Kidney (tissue), 14 donors: ENCODE measurements around the gene SUMF1. TPM values are rescaled to one million over a fixed set of nuclear protein-coding genes. Genes with fewer than 3 reads are reported as not detected.

Experiments used
- DNase-seq, 5 donors: peaks; one replicate each; pipeline ENCODE4 v3.0.0-alpha.2; 2013 to 2020
- FAIRE-seq: peaks from 2 replicates; lab custom pipeline; 2012; peaks lifted over from hg19 to GRCh38; lab: Jason Lieb, UNC
- H3K27ac ChIP-seq, 2 donors: one replicate each; pipeline ENCODE4 v1.7.0; 2013; ENCODE audit warnings: low read depth in 2 of 2, low read length in 2 of 2, inconsistent platforms in 1 of 2
- H3K27me3 ChIP-seq: one replicate; pipeline ENCODE4 v1.7.1; 2013; ENCODE audit warnings: low read length, inconsistent platforms; ENCODE audit not compliant: control insufficient read depth, insufficient read depth
- H3K36me3 ChIP-seq, 3 donors: one replicate each; pipeline versions ENCODE4 v1.7.0 to v1.7.1; 2013; ENCODE audit warnings: low read length in 3 of 3, control low read depth in 1 of 3, inconsistent platforms in 1 of 3; ENCODE audit not compliant: insufficient read depth in 3 of 3, control insufficient read depth in 2 of 3
- H3K4me1 ChIP-seq, 3 donors: one replicate each; pipeline versions ENCODE4 v1.7.0 to v1.7.1; 2013; ENCODE audit warnings: low read length in 3 of 3, inconsistent platforms in 1 of 3, low read depth in 1 of 3; ENCODE audit not compliant: control insufficient read depth in 2 of 3, insufficient read depth in 2 of 3
- H3K4me3 ChIP-seq, 3 donors: one replicate each; pipeline versions ENCODE4 v1.7.0 to v1.8.1; 2013; ENCODE audit warnings: low read length in 3 of 3, control low read depth in 1 of 3, inconsistent platforms in 1 of 3
- H3K9ac ChIP-seq, 3 donors: one replicate each; pipeline versions ENCODE4 v1.7.0 to v1.7.1; 2013; ENCODE audit warnings: low read length in 3 of 3, control low read depth in 1 of 3, inconsistent platforms in 1 of 3
- H3K9me3 ChIP-seq, 3 donors: one replicate each; pipeline versions ENCODE4 v1.7.0 to v1.7.1; 2013; ENCODE audit warnings: low read length in 3 of 3, control low read depth in 1 of 3, inconsistent platforms in 1 of 3; ENCODE audit not compliant: control insufficient read depth in 2 of 3, insufficient read depth in 1 of 3
- CTCF ChIP-seq: IDR thresholded peaks from 3 replicates; pipeline ENCODE4 v1.5.1; 2012; ENCODE audit warnings: mild to moderate bottlenecking, moderate library complexity, borderline replicate concordance; ENCODE audit not compliant: insufficient read depth; ENCODE audit errors: extremely low read depth
- intact Hi-C: fragments of 100-400 bp; cut with DNase I; formaldehyde crosslinking; loops from one replicate; pipeline ENCODE4 v1.11.1; 2022
- polyA plus RNA-seq: library from polyadenylated mRNA; stranded (reverse); fragments of 350-450 nt; fragmentation: Illumina TruSeq; extraction: RNeasy Lipid Tissue Mini Kit (QIAGEN cat#74804); gene quantifications from one replicate; pipeline ENCODE4 v1.2.3, GENCODE V29; 2014; ENCODE audit warnings: low read depth, low replicate concordance; ENCODE audit not compliant: insufficient read depth
- total RNA-seq: library from RNA; stranded (reverse); fragmentation: NEBNext Ultra II Directional; extraction: Animal tissue kit (Norgen Biotek cat#: 25700); gene quantifications from one replicate; pipeline ENCODE4 v1.2.1, GENCODE V29; 2021
- donor health status: control.
- donor health status: control.
- donor health status: control.
- donor health status: control.
- donor health status: control.
- donor health status: DM: yes; HTN: yes; CAD: no.
- donor health status: Normal renal cell carcinoma (clear cell type).

The SUMF1 gene
- total and polyA plus RNA-seq, 2 donors from 2014 or later: 50.1 to 50.6 TPM

GRCh38 chr3:4501927-4502326, 34.9 kb upstream of the SUMF1 start:
- H3K4me3 ChIP-seq: no peak overlapping the region
- H3K9ac ChIP-seq: no peak overlapping the region
- no peaks in the 10 kb centered on the region for H3K36me3 ChIP-seq
- H3K9me3 ChIP-seq: no peaks in the 10 kb centered on the region
- FAIRE-seq (no peak), DNase-seq (peak in 1 of 5 donors; percentile 6)
- peaks cover 7 to 17% (median 12%) of the 10 kb centered on the region in 3 donors for H3K4me1 ChIP-seq
- peak overlapping the region; percentile 26 to 45 for H3K27ac ChIP-seq
- H3K27me3 ChIP-seq: no peaks in the 10 kb centered on the region
- intact Hi-C loops: no loop called here
- no peak for TF ChIP-seq CTCF

GRCh38 chr3:4501437-4501836, 34.4 kb upstream of the SUMF1 start:
- H3K4me1 ChIP-seq: peaks cover 7 to 17% (median 11%) of the 10 kb centered on the region in 3 donors

GRCh38 chr3:4498446-4498845, 31.4 kb upstream of the SUMF1 start:
- DNase-seq: no peak
- intact Hi-C loops: no loop called here
- H3K9ac ChIP-seq: no peak overlapping the region
- H3K27ac ChIP-seq: peak overlapping the region in 1 of 2 donors; percentile 35
- no peaks in the 10 kb centered on the region for H3K36me3 ChIP-seq
- H3K27me3 ChIP-seq: no peaks in the 10 kb centered on the region
- FAIRE-seq: no peak
- H3K4me3 ChIP-seq: peak overlapping the region in 1 of 3 donors; percentile 4
- peaks cover 0 to 10% (median 0%) of the 10 kb centered on the region in 3 donors for H3K4me1 ChIP-seq
- no peak for TF ChIP-seq CTCF
- no peaks in the 10 kb centered on the region for H3K9me3 ChIP-seq

More at GRCh38 chr3:4501437-4501836, 34.4 kb upstream of the SUMF1 start:
- TF ChIP-seq CTCF: no peak
- no peaks in the 10 kb centered on the region for H3K27me3 ChIP-seq
- FAIRE-seq (no peak), DNase-seq (peak in 2 of 5 donors; percentile 58)
- no peak overlapping the region for H3K9ac ChIP-seq
- H3K36me3 ChIP-seq: no peaks in the 10 kb centered on the region
- no peaks in the 10 kb centered on the region for H3K9me3 ChIP-seq
- H3K4me3 ChIP-seq: peak overlapping the region in 1 of 3 donors; percentile 8
- intact Hi-C loops: no loop called here
- peak overlapping the region; percentile 26 to 45 for H3K27ac ChIP-seq

GRCh38 chr3:4497843-4498324, 30.8 kb upstream of the SUMF1 start:
- Histone ChIP-seq H3K27me3 (no peaks in the 10 kb centered on the region), H3K9me3 (no peaks in the 10 kb centered on the region), H3K9ac (no peak overlapping the region), H3K27ac (no peak overlapping the region), H3K36me3 (no peaks in the 10 kb centered on the region), H3K4me1 (peaks cover 0 to 10% (median 0%) of the 10 kb centered on the region in 3 donors), H3K4me3 (no peak overlapping the region)
- intact Hi-C loops: no loop called here
- no peak for DNase-seq
- no peak for FAIRE-seq
- no peak for TF ChIP-seq CTCF
